Measurements from ENCODE around the gene AFG1L.

Gene AFG1L

GRCh38 chr6:108494434-108494833 is 199.6 kb downstream of the AFG1L start:
- Mint-ChIP-seq H3K4me1 (no peaks in the 10 kb centered on the region), H3K27me3 (no peaks in the 10 kb centered on the region), H3K4me3 (no peak overlapping the region), H3K27ac (ENCODE audit: low read depth) (no peak overlapping the region), H3K36me3 (ENCODE audit: insufficient read depth) (no peaks in the 10 kb centered on the region), H3K9me3 (no peaks in the 10 kb centered on the region)
- no peak for ATAC-seq (replicated peaks; ENCODE audit: extremely low read depth, poor library complexity, severe bottlenecking)
- no peak for DNase-seq (ENCODE audit: low spot score in 2 of 2)

- Mint-ChIP-seq H3K27ac (ENCODE audit: low read depth) (no peak overlapping the region), H3K27me3 (no peaks in the 10 kb centered on the region), H3K9me3 (no peaks in the 10 kb centered on the region), H3K4me1 (no peaks in the 10 kb centered on the region), H3K36me3 (ENCODE audit: insufficient read depth) (no peaks in the 10 kb centered on the region), H3K4me3 (no peak overlapping the region)
- no peak for ATAC-seq (replicated peaks; ENCODE audit: extremely low read depth, poor library complexity, severe bottlenecking)
- no peak for DNase-seq (ENCODE audit: low spot score in 2 of 2)
These were observed 203.0 kb downstream of the AFG1L start for GRCh38 chr6:108497883-108498282.

- Mint-ChIP-seq H3K4me1 (no peaks in the 10 kb centered on the region), H3K27ac (ENCODE audit: low read depth) (no peak overlapping the region), H3K9me3 (no peaks in the 10 kb centered on the region), H3K4me3 (no peak overlapping the region), H3K27me3 (no peaks in the 10 kb centered on the region), H3K36me3 (ENCODE audit: insufficient read depth) (peaks cover 2% of the 10 kb centered on the region)
- DNase-seq (ENCODE audit: low spot score in 2 of 2) = no peak
- no peak for ATAC-seq (replicated peaks; ENCODE audit: extremely low read depth, poor library complexity, severe bottlenecking)
These were observed 206.7 kb downstream of the AFG1L start for GRCh38 chr6:108501559-108501958.

GRCh38 chr6:108502832-108503231 is 208.0 kb downstream of the AFG1L start:
- Mint-ChIP-seq H3K27ac (ENCODE audit: low read depth) (no peak overlapping the region), H3K4me3 (no peak overlapping the region), H3K4me1 (no peaks in the 10 kb centered on the region), H3K27me3 (no peaks in the 10 kb centered on the region), H3K9me3 (no peaks in the 10 kb centered on the region), H3K36me3 (ENCODE audit: insufficient read depth) (peaks cover 2% of the 10 kb centered on the region)
- DNase-seq (ENCODE audit: low spot score in 2 of 2) (no peak), ATAC-seq (replicated peaks; ENCODE audit: extremely low read depth, poor library complexity, severe bottlenecking) (no peak)

GRCh38 chr6:108507316-108507715 is 212.5 kb downstream of the AFG1L start:
- DNase-seq (ENCODE audit: low spot score in 2 of 2) = no peak
- Mint-ChIP-seq H3K9me3 (no peaks in the 10 kb centered on the region), H3K36me3 (ENCODE audit: insufficient read depth) (peaks cover 4% of the 10 kb centered on the region), H3K27me3 (no peaks in the 10 kb centered on the region), H3K4me1 (no peaks in the 10 kb centered on the region), H3K4me3 (no peak overlapping the region), H3K27ac (ENCODE audit: low read depth) (no peak overlapping the region)
- ATAC-seq (replicated peaks; ENCODE audit: extremely low read depth, poor library complexity, severe bottlenecking) = no peak

GRCh38 chr6:108510461-108511319 is 215.8 kb downstream of the AFG1L start:
- Mint-ChIP-seq H3K9me3 (no peaks in the 10 kb centered on the region), H3K36me3 (ENCODE audit: insufficient read depth) (peaks cover 1% of the 10 kb centered on the region), H3K27ac (ENCODE audit: low read depth) (no peak overlapping the region), H3K27me3 (no peaks in the 10 kb centered on the region), H3K4me3 (no peak overlapping the region), H3K4me1 (no peaks in the 10 kb centered on the region)
- no peak for ATAC-seq (replicated peaks; ENCODE audit: extremely low read depth, poor library complexity, severe bottlenecking)
- no peak for DNase-seq (ENCODE audit: low spot score in 2 of 2)

- DNase-seq (ENCODE audit: low spot score in 2 of 2) (no peak), ATAC-seq (replicated peaks; ENCODE audit: extremely low read depth, poor library complexity, severe bottlenecking) (no peak)
- Mint-ChIP-seq H3K4me3 (no peak overlapping the region), H3K27me3 (no peaks in the 10 kb centered on the region), H3K9me3 (no peaks in the 10 kb centered on the region), H3K27ac (ENCODE audit: low read depth) (no peak overlapping the region), H3K36me3 (ENCODE audit: insufficient read depth) (peaks cover 3% of the 10 kb centered on the region), H3K4me1 (no peaks in the 10 kb centered on the region)
These were observed 224.1 kb downstream of the AFG1L start for GRCh38 chr6:108518714-108519576.

GRCh38 chr6:108521616-108522107 is 226.8 kb downstream of the AFG1L start:
- ATAC-seq (replicated peaks; ENCODE audit: extremely low read depth, poor library complexity, severe bottlenecking) (no peak), DNase-seq (ENCODE audit: low spot score in 2 of 2) (no peak)
- no peaks in the 10 kb centered on the region for H3K9me3 Mint-ChIP-seq
- peaks cover 3% of the 10 kb centered on the region for H3K36me3 Mint-ChIP-seq (ENCODE audit: insufficient read depth)
- no peak overlapping the region for H3K27ac Mint-ChIP-seq (ENCODE audit: low read depth)
- H3K4me3 Mint-ChIP-seq = no peak overlapping the region
- H3K27me3 Mint-ChIP-seq = no peaks in the 10 kb centered on the region
- H3K4me1 Mint-ChIP-seq = no peaks in the 10 kb centered on the region

GRCh38 chr6:108523697-108524096 is 228.8 kb downstream of the AFG1L start:
- ATAC-seq (replicated peaks; ENCODE audit: extremely low read depth, poor library complexity, severe bottlenecking) = no peak
- H3K4me3 Mint-ChIP-seq = no peak overlapping the region
- DNase-seq (ENCODE audit: low spot score in 2 of 2) = no peak
- H3K4me1 Mint-ChIP-seq = no peaks in the 10 kb centered on the region
- H3K27ac Mint-ChIP-seq (ENCODE audit: low read depth) = no peak overlapping the region
- no peaks in the 10 kb centered on the region for H3K9me3 Mint-ChIP-seq
- H3K36me3 Mint-ChIP-seq (ENCODE audit: insufficient read depth) = peaks cover 3% of the 10 kb centered on the region
- H3K27me3 Mint-ChIP-seq = no peaks in the 10 kb centered on the region

- H3K27ac Mint-ChIP-seq (ENCODE audit: low read depth) = no peak overlapping the region
- H3K4me1 Mint-ChIP-seq = no peaks in the 10 kb centered on the region
- ATAC-seq (replicated peaks; ENCODE audit: extremely low read depth, poor library complexity, severe bottlenecking) = no peak
- no peak for DNase-seq (ENCODE audit: low spot score in 2 of 2)
- no peaks in the 10 kb centered on the region for H3K27me3 Mint-ChIP-seq
- H3K36me3 Mint-ChIP-seq (ENCODE audit: insufficient read depth) = peaks cover 3% of the 10 kb centered on the region
- no peaks in the 10 kb centered on the region for H3K9me3 Mint-ChIP-seq
- no peak overlapping the region for H3K4me3 Mint-ChIP-seq
These were observed 229.8 kb downstream of the AFG1L start for GRCh38 chr6:108524528-108525248.

GRCh38 chr6:108526739-108527174 is 231.9 kb downstream of the AFG1L start:
- DNase-seq (ENCODE audit: low spot score in 2 of 2) = no peak
- Mint-ChIP-seq H3K4me3 (no peak overlapping the region), H3K9me3 (no peaks in the 10 kb centered on the region), H3K27me3 (no peaks in the 10 kb centered on the region), H3K27ac (ENCODE audit: low read depth) (no peak overlapping the region), H3K4me1 (no peaks in the 10 kb centered on the region), H3K36me3 (ENCODE audit: insufficient read depth) (peaks cover 2% of the 10 kb centered on the region)
- no peak for ATAC-seq (replicated peaks; ENCODE audit: extremely low read depth, poor library complexity, severe bottlenecking)

GRCh38 chr6:108528878-108529277 is 234.0 kb downstream of the AFG1L start:
- Mint-ChIP-seq H3K9me3 (no peaks in the 10 kb centered on the region), H3K4me1 (no peaks in the 10 kb centered on the region), H3K27me3 (no peaks in the 10 kb centered on the region), H3K36me3 (ENCODE audit: insufficient read depth) (peaks cover 2% of the 10 kb centered on the region), H3K4me3 (no peak overlapping the region), H3K27ac (ENCODE audit: low read depth) (no peak overlapping the region)
- ATAC-seq (replicated peaks; ENCODE audit: extremely low read depth, poor library complexity, severe bottlenecking) (no peak), DNase-seq (ENCODE audit: low spot score in 2 of 2) (no peak)

All from central memory CD8-positive, alpha-beta T cell (primary cell).